OCI-LY7 (cell line): Measurements from ENCODE around the gene SFXN5.

Experiments
- CTCF ChIP-seq: fragments of 200-600 bp; sonication (generic); conservative IDR thresholded peaks from 2 replicates; pipeline ENCODE4 v1.5.1; 2014; ENCODE audit warnings: mild to moderate bottlenecking, antibody characterized with exemption, low read length, moderate library complexity, mixed read lengths
- EZH2phosphoT487 ChIP-seq: fragments of 200-600 bp; sonication (generic); IDR thresholded peaks from 2 replicates; pipeline ENCODE4 v1.6.1; 2018; ENCODE audit warnings: low read depth, borderline replicate concordance, mild to moderate bottlenecking, mixed run types, antibody characterized with exemption, low read length, moderate library complexity, mixed read lengths

GRCh38 chr2:72895759-72896281 is 175.7 kb downstream of the SFXN5 start:
- TF ChIP-seq CTCF (no peak), EZH2phosphoT487 (no peak)
